Measurements from ENCODE around the gene OPTC.

DNA sequence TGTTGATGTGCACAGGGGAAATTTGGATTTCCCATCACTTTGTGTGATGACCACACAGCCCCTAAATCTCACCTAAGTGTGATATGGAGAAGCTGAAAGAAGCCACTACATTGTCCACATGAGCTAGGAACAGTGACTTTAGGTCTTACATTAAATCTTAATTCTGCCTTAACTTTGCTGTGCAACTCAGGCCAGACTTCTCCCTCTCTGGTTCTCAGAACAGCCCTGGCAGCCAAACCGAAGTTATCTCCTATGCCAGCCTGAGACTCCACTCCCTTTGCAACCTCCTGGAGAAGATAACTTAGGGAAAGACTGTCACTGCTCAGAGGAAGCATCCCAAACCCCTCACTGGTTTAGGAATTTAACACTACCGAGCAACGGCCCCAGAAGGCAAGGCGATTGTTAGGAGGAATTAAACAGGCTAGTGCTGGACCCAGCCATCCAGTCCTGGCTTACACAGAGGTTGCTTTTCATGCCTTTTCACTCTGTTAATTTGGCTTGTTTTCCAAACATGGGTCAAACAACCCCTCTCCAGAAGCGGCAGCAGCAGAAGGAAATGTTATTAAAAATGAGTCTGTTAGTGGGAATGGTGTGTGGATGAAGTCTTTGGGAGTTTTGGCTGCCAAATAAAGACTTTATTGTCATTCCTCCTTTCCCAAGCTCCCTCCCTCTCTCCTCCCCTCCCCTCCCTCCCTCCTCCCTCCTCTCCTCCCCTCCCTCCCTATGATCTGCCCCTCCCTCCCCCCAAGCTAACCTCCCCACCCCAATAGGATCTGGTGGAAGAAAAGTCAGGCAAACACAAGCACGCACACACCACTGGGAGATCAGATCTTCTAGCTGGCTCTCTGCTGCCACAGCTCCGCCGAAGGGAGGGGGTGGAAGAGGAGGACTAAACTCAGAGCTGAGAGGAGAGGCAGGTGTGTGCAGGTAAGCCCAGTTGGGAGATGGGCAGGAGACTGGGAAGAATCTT is 18.7 kb upstream of the OPTC start, which contains the start of gene PRELP:
- TF ChIP-seq, protein P1, sequence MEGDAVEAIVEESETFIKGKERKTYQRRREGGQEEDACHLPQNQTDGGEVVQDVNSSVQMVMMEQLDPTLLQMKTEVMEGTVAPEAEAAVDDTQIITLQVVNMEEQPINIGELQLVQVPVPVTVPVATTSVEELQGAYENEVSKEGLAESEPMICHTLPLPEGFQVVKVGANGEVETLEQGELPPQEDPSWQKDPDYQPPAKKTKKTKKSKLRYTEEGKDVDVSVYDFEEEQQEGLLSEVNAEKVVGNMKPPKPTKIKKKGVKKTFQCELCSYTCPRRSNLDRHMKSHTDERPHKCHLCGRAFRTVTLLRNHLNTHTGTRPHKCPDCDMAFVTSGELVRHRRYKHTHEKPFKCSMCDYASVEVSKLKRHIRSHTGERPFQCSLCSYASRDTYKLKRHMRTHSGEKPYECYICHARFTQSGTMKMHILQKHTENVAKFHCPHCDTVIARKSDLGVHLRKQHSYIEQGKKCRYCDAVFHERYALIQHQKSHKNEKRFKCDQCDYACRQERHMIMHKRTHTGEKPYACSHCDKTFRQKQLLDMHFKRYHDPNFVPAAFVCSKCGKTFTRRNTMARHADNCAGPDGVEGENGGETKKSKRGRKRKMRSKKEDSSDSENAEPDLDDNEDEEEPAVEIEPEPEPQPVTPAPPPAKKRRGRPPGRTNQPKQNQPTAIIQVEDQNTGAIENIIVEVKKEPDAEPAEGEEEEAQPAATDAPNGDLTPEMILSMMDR (IDR thresholded peaks at IDR 0.05) = no peak
- TF ChIP-seq RAD21 (conservative IDR thresholded peaks at IDR 0.05 in 1 of 2, IDR thresholded peaks at IDR 0.05 in 1 of 2) (no peak), JUNB (IDR thresholded peaks at IDR 0.05) (no peak)
- TF ChIP-seq, protein P2, sequence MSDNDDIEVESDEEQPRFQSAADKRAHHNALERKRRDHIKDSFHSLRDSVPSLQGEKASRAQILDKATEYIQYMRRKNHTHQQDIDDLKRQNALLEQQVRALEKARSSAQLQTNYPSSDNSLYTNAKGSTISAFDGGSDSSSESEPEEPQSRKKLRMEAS (IDR thresholded peaks at IDR 0.05) = no peak

Measured in A549 (cell line).